Measurements from ENCODE around the gene UBL7.
A peak's percentile ranks its signal among the peaks of the same experiment; 100 is the strongest.

The UBL7 gene

GRCh38 chr15:74500401-74500800 is 39.4 kb upstream of the UBL7 start:
- TF ChIP-seq, protein P1, sequence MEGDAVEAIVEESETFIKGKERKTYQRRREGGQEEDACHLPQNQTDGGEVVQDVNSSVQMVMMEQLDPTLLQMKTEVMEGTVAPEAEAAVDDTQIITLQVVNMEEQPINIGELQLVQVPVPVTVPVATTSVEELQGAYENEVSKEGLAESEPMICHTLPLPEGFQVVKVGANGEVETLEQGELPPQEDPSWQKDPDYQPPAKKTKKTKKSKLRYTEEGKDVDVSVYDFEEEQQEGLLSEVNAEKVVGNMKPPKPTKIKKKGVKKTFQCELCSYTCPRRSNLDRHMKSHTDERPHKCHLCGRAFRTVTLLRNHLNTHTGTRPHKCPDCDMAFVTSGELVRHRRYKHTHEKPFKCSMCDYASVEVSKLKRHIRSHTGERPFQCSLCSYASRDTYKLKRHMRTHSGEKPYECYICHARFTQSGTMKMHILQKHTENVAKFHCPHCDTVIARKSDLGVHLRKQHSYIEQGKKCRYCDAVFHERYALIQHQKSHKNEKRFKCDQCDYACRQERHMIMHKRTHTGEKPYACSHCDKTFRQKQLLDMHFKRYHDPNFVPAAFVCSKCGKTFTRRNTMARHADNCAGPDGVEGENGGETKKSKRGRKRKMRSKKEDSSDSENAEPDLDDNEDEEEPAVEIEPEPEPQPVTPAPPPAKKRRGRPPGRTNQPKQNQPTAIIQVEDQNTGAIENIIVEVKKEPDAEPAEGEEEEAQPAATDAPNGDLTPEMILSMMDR (IDR thresholded peaks at IDR 0.05; ENCODE audit: borderline replicate concordance, insufficient read depth, low read depth, low read length): no peak

DNA sequence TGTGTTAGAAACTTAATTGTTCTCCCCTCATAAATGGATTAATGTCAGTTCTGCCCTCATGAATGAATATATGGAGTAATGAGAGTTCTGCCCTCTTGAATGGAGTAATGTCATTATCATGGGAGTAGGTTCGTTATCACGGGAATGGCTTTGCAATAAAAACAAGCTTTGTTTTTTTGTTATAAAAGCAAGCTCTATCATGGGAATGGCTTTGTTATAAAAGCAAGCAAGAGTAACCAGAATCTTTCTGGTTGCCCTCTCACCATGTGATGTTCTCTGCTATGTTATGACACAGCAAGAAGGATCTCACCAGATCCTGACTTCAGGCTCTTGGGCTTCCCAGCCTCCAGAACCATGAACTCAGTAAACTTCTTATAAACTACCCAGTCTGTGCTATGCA is 38.4 kb upstream of the UBL7 start:
- TF ChIP-seq, protein P1 (IDR thresholded peaks at IDR 0.05; ENCODE audit: borderline replicate concordance, insufficient read depth, low read depth, low read length): no peak
- H3K4me3 ChIP-seq (ENCODE audit: low read depth, low read length): no peak overlapping the region

More at GRCh38 chr15:74500401-74500800, 39.4 kb upstream of the UBL7 start:
- H3K4me3 ChIP-seq (ENCODE audit: low read depth, low read length): no peak overlapping the region

GRCh38 chr15:74497584-74497983 is 36.6 kb upstream of the UBL7 start:
- TF ChIP-seq, protein P1 (IDR thresholded peaks at IDR 0.05; ENCODE audit: borderline replicate concordance, insufficient read depth, low read depth, low read length): no peak
- no peak overlapping the region for H3K4me3 ChIP-seq (ENCODE audit: low read depth, low read length)

- TF ChIP-seq, protein P1 (IDR thresholded peaks at IDR 0.05; ENCODE audit: borderline replicate concordance, insufficient read depth, low read depth, low read length): no peak
- no peak overlapping the region for H3K4me3 ChIP-seq (ENCODE audit: low read depth, low read length)
These were observed 35.7 kb upstream of the UBL7 start for GRCh38 chr15:74496648-74497047.

DNA sequence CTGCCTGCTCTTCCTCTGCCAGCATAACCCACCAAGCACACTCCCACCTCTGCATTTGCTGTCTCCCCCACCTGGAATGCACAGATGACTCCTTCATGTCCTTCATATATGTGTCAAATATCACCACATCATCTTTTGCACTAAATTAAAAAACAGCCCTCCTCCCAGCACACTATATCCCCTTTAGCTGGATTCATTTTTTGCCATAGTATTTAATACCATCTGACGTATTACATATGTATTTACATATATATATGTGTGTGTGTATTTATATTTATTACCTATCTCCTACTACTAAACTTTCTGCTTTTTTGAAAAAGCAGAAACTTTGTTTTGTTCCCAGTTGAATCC is 29.4 kb upstream of the UBL7 start:
- TF ChIP-seq, protein P1 (IDR thresholded peaks at IDR 0.05; ENCODE audit: borderline replicate concordance, insufficient read depth, low read depth, low read length): no peak

GRCh38 chr15:74489518-74490338 is 28.8 kb upstream of the UBL7 start:
- peak overlapping the region; percentile 19 for H3K4me3 ChIP-seq (ENCODE audit: low read depth, low read length)
- TF ChIP-seq, protein P1 (IDR thresholded peaks at IDR 0.05; ENCODE audit: borderline replicate concordance, insufficient read depth, low read depth, low read length): peak; percentile 79

More for the DNA sequence above, 29.4 kb upstream of the UBL7 start:
- peak overlapping the region; percentile 19 for H3K4me3 ChIP-seq (ENCODE audit: low read depth, low read length)

DNA sequence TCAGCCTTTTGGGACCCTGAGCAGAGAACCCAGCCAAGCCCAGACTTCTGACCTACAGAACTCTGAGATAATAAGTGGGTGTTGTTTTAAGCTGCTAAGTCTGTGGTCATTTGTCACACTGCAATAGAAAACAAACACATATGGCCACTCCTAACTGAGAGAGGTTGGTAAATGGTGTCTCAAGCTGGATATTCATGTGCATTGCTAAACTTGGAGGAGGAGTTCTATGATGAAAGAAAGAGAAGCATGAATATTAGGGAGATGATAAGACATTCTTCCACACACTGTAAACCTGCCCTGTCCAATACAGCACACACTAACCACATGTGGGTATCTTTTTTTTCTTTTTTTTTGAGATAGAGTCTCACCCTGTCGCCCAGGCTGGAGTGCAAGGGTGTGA is 27.8 kb upstream of the UBL7 start:
- no peak overlapping the region for H3K4me3 ChIP-seq (ENCODE audit: low read depth, low read length)
- TF ChIP-seq, protein P1 (IDR thresholded peaks at IDR 0.05; ENCODE audit: borderline replicate concordance, insufficient read depth, low read depth, low read length): no peak

All from GM12875 (cell line).